Stimulated activated CD8-positive, alpha-beta memory T cell treated with anti-CD3 and anti-CD28 coated beads, Interleukin-12 subunit alpha, Interleukin-12 subunit beta, amount 100 ng/mL, for 24 hours (primary cell): Measurements from ENCODE around the gene TTC28.

Experiments used
- DNase-seq: peaks from one replicate; pipeline ENCODE4 v3.0.0-alpha.2; 2020; ENCODE audit errors: extremely low read depth

The TTC28 gene

DNA sequence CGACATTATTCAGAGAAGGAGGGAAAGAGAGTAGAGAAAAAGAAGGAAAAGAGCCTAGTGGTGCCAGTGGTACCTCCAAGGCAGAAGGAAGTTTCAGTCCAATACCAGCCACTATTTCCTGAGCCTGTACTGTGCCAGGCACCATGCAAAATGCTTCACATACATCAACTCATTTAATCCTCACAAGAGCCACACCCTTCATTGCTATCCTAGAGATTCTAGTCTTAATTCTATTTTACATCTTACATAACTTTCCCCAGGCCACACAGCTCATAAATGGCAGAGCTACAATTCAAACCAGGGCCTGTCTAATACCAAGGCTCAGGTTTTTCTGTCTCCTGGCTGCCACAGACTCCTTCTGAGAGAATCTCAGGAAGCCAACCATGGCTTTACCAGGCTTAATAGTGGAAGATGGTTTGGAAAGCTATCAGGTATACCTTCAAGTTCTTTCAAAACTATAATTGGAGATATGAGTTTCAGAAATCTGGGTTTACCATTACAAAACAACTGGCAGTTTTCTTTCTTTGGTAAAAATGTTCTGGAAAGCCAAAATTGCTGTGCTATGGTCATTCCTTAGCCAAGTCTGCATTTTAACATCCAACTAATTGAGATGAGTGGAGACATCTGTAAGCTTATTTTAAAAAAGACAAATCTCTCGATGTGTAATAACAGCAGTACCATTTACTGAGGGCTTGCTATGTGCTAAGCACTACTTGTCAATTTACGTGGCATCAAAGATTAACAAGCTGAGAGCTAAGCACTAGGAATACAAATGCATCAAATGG lies 535.5 kb downstream of the TTC28 start:
- no peak for DNase-seq

DNA sequence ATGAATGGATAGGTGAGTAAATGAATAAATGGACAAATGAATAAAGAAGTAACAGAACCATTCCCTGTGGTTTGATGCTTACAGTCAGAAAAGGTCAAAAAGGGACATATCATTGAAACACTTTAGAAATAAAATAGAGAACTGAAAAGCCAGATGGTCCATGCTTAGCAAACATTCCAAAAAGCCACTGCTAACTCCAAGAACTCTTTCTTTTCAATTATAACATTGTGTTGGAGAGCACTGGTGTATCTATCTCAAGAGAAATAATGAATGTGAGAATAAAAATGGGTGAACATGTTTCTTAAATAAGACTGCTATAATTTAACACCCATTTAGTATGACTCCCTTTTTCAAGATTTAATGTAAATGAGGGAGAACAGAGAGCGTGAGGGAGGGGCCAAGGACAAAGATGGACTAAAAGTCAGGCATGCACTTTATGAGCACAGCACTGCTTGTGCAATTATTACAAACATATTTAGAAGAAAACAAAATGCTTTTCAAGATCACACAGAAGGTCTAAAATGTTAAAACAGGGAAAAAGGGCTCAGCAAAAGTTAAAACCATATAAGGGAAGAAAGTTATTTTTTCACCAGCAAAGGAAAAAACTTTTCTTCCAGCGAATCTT lies 536.3 kb downstream of the TTC28 start:
- DNase-seq: no peak

DNA sequence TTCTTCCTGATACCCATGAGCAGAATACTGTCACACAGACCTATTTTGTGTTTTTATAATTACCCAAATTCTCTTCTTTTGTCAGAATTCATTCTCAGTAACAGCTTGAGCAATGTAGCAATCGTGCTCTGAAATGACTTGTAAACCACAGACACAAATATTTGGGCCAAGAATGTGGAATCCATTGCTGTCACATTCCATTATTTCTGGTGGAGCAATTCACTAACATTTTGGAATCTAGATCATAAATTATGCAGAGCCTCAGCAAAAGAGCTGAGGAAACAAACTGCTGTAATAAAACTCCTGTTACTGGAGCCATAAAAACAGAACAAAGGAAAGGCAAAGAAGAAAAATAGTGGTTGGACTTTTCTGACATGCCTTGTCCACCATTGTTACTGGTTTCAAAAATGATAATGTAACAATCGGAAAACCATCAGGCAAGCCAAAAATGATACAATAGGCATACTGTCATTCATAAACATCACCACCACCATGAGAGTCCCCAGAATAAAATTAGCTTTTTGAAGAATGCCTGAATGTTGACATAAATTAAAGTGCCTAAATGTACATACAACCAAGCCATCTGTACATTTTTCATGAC lies 537.2 kb downstream of the TTC28 start:
- DNase-seq: no peak

DNA sequence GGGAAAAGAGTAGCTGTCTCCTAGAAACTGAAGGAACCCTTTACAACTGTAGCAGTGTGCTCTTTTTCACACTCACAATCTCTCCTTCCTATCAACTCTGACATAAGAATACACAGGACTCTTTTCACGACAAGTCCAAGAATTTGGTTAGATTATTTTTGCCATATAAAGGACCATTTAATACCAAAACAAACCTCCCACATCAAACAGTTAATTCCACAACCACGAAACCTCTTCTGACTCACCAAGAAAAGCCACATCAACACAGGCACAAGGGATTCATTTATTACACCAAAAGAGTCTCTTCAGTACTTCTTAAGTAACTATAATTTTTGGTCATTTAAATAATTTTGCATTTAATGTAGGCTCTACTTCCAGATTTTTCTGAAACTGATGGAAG lies 538.0 kb downstream of the TTC28 start:
- DNase-seq: no peak

DNA sequence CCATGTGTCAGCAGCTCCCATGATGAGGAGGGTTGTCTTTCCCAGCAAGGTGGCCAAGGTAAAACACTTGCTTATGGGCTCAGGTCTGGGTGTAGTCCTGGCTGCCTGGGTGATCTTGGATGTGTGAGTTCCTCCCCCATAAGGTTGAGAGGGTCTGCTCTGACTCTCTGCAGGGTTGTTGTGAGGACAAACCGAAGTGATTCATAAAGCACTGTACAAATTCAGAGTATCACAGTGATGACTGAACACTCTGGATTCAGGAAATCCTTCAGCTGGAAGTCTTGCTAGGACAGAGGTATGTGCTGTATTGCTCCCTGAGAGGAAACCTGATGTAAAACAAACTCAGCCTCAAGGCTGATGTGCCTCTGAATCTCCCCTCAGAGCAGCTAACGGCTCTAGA lies 539.7 kb downstream of the TTC28 start:
- DNase-seq: no peak

DNA sequence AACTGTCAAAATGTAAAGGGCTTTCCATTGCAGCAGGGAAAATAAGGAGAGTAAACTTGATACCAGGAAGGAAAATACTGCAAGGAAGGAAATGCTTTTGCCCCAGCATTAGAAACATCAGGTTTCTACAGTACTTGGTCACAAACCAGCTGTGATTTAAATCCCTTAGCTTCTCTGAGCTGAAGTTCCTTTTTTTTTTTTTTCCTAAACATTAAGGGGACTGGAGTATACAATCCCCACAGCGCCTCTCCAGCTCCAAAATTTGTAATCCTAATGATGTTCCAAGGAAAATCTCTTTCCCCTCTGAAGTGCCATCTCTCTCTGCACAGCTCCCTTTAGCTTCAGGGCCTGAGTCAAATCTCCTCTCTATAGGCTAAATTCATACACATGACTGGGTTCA lies 540.1 kb downstream of the TTC28 start:
- DNase-seq: no peak

DNA sequence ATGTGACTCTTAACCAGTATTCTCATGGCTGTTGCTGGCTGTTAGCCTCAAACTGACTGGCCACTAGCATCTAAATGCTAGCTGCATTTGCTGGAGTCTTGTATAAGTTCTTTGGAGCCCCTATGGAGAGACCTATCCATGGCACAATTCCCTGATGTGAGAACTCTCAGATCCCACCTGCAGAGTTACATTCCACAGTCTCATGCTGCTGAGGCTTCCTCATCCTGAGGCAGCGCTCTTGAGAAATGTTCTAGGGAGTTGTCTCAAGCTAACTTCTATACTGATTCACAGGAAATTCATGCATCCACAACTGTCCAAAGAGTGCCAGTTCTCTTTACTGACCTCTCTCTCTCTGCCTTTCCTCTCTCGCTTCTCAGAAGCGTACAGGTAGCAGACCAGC lies 542.6 kb downstream of the TTC28 start:
- no peak for DNase-seq

DNA sequence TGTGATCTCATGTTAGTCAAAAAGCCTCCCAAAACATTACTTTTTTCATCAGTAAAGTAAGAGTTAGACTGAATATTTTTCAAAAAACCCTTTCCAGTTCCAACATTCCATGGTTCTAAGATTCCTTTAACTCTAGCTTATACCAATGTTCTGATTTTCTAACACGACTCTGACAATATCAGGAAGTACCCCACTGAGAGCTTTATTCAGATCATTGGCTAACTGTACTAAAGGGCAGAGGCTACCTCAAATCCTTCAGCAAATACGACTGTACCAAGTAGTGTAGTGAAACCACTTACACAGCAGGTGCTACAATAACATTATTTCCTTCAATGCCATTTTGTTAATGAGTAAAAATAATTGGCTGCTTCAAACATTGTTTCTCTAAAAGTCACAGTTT lies 547.2 kb downstream of the TTC28 start:
- no peak for DNase-seq

DNA sequence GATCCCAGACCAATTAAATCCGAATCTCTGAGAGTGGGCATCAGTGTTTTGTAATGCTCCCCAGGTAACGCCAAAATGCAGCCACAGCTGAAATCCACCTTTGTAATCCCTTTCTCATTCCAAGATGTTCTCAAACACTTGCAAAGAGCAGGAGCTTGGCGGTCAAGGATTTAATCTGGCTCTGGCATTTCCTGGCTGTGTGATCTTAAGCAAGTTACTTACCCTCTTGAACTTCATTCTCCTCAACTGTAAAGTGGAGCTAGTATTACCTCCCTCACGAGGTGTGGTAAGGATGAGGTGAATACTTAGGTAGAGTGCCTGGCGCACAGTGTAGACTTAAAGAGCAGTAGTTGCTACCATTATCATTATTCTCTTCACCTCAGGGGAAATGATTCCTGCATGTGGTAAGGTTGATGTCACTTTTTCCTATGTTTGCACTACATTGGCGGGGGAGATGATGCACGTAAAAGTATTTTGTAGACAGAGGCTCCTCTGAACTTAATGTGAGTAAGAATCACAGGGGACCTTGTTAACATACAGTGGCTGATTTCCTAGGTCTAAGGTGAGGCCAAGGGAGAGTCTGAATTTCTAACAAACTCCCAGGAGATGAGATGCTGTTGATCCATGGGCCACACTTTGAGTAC lies 550.2 kb downstream of the TTC28 start:
- no peak for DNase-seq

DNA sequence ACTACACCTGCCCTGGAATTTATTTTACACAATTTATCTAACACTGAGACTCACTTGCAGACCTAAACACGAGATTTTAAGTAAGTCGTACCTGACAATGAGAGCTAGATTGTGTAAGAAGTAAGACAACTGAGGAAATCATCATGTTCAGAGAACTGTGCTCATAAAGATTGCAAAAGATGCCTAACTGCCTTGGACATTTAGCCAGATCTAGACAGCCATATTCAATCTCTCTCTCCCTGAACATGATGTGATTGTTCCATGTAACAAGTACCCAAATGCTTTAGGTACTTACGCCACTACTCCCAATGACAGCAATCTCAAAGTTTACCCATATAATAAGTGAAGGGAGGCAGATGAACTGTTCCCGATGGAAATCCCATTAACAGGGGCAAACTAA lies 550.8 kb downstream of the TTC28 start:
- no peak for DNase-seq

DNA sequence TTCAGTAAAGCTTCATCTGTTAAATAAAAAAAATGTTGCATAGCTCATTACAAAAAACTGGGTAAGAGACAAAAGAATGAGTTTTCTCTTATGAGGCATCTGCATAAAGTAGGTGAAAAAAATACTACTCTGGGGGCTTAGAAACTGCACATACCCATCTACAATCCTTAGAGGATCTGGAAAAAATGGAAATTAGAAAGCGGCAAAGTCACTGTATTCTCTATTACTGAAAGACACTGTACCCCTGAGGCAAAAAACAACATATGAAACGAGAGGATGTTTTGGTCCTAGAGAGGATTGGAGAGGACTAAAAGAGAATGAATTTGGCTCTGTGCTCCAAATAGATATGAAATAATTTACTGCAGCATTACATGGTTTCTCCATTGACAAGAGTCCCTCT lies 553.8 kb downstream of the TTC28 start:
- no peak for DNase-seq

DNA sequence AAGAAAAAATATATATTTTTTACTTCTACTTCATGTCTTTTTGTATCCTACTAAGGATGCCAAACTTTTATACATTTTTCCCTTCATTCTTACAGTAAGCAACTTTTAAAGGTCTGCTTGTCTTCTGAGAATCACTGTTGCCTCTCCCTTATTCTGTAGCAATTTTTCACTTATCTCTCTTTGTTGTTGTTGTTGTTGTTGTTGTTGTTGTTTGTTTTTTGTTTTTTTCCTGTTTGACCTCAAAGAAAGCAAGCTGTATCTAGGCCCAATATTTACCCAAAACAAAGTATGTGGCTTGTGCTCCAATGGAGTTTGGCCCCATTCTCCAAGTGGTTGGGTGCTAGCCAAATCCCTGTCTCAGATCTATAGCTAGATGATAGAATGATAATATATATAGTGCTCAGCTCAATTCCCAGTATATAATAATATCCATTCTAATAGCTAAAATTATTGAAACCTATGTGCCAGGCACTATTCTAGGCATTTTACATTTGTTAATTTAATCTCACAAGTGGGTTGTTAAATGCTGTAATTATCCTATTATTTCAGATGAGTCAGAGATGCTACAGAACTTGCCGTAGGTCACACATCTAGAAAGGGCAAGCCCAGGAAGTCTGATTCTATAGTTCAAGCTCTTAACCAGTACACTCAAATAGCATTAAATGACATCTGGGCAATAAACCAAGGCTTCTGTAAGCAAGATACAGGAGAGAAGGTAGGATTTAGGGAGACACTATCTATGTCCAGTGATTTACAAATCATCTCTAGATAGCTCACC lies 555.5 kb downstream of the TTC28 start:
- no peak for DNase-seq

DNA sequence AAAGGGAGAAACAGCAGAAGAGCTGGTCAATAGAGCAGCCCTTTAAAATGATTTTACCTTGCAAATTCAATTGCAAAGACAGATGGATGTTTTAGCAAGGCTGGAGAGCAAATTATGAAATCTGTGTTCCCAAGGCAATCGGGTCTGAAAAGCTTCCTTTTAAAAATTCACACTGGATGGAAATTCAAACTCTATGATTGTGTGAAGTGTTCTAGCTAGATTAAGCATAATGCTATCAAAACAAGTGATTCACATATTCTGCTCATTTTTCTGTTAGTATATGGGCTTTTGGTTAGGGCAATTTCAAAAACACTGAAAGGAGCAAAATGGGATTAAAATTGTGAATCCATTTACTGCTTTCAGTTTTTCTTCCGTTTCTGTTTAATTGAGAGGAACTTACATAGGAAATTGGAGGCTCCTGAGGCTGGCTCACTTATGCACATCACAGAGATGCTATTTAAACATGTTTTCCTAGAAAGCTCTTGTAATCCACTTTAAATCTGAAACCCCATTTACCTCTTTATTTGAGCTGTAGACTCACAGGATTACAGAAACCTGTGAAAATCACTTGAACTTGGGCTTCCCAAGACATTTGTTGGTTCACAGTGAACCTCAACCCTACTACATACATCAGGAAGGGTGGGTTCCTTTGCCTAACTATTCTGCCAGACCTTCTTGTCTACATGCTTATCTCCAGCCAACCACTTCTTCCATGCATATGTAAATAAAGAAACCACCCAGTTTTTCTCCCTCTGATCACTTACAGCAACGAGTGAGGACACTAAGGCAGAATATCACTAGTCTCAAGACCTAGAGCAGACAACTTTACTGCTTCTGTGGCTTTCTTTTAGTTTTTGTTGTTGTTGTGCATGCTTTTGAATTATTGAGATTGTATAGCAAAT lies 558.7 kb downstream of the TTC28 start:
- no peak for DNase-seq

DNA sequence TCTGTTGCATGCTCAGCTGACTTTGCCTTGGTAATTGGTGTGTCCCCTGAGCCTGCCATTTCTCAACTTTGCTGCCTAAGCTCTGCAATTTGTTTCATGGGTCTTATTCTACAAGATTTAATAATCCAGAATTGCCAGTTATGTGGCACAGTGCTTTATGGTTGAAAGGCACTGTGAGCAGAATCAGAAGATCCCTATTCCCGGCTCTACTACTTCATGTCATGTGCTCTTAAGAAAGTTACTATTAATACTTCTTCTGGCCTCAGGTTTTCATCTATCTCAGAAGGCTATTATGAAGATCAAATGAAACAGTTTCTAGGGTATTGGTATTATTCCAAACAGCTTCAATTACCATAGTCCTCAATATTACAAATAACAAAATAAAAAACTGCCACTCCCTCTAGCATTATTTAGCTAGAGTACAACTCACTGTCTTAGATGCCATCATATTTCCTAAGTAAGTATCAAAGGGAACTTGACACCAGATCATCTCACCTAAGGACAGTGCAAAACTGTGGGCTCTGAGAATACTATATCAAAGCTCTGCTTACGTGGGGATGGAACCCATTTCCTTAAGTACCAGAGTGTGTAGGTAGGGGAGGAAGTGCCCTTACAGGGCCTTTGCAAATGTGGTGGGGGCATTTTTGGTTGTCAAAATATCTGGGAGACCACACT lies 560.5 kb downstream of the TTC28 start:
- no peak for DNase-seq

DNA sequence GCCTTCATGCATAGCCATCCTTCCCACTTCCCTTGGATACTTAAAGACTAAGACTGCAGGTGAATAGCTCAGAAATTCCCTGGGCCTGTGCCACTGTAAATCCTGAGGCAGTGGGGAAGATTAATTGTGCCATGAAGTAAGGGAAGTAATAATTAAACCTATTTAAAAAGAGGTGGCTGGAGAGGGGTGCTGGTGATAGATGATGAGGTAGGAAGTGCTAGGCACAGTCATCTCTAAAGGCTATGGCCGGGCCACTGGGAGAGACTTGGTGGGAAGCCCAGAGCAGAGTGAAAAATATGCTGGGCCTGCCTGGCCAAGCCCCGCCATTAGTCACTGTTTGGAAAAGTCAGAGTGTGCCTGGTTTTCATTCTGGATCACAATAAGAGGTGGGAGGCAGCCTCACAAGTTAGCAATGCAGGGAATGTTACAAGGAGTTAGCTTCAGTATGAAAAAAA lies 563.4 kb downstream of the TTC28 start:
- DNase-seq: no peak

DNA sequence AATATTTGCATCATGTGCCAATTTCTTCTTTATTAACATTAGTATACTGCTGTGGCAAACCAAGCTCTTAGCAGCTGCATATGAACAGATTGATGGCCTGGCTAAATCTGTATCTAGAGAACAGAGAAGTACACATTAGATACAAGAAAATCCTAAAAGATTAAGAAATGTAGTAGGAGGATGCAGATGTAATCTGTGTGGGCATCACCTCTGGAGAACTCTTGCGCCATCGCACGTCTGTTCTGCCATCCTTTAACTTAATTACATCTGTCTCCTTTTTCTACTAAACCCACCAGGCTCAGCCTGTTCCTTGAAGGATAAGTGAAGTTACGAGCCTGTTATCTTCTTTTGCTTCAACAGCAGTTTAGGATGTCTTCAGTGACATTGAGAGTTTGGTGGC lies 564.2 kb downstream of the TTC28 start:
- DNase-seq: no peak

DNA sequence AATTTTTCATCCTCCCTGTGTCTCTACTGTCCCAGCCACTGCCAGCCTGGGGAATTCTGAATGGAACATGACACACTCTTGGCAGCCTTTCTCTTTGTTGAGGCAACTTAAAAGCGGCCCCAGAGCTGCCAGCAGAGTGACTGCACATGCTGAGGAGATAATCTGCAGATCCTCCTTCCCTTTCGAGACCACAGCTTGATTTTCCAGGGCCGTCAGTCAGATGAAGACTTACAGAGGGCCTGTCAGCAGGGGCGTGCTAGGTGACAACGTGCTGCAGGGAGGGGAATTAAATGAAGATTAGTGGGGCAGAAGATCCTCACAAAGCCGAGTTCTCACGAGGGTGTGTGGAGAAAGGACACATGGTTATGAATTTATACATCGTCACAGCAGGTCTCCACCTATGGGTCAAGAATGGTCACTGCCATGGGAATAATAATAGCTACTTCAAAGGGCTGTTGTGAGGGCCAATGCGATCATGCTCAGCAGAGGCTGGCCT lies 567.0 kb downstream of the TTC28 start:
- DNase-seq: no peak

DNA sequence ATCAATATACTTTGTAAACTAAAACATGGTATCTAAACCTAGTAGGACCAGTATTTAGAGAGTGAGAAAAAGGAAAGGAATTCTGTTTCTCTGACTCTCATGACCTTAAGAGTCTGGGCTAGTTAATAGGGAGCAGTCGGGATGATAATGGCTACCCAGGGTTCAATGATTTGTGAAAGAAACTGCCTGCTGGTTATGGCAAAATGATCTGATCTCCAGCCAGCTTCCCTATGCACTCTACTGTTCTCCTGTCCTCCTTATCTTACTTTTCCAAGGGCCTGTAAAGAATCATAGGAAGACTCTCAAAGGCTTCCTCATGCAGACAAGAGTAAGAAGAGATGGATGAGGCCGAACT lies 567.5 kb downstream of the TTC28 start:
- DNase-seq: no peak

DNA sequence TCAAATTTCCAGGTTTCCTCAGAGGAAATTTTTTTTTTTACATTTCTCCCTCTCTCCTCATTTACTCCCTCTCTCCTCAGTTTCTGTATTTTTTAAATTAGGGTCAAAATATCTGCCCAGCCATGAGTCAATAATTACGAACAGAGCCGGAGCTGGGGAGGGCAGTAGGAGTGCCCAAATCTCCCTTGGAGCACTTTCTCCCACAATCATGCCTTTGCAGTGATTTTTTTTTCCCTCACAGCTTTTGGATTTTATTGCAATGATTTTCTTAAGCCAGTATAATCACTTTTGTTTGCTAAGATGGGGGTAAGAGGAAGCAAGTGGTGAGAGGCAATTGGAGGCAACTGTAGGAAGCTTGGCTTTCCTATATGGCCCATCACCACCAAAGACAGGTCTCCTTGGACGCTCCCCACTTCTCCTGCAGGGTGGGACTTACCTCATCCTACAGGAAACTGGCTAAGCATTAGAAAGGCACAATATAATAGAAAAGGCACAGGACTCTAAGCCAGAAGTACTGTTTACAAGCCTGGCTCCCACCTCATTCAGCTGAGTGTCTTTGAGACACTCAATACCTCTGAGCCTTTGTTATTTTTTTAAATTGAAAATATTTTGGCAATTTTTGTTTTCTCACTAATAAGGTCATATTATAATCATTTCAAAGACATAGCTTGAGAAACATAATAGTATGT lies 568.0 kb downstream of the TTC28 start:
- DNase-seq: no peak

DNA sequence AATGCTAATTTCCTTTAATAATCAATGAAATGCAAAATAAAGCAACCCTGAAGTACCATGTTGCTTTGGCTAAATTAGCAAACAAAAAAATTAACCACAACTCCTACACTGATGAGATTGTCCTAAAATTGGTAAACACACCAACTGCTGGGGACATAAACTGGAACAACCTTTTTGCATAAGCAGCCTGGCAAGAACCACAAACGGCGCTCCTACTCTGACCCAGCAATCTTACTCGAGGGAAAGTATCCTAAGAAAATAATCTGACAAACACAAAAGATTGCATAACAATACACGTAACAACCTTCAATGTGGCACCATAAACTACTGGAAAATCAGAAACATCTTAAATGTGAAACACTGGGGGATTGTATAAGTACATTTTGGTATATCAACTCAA lies 570.8 kb downstream of the TTC28 start:
- no peak for DNase-seq
